RWPE2 (cell line): Measurements from ENCODE around the gene MTUS2.

Experiments
- ATAC-seq: fragments of 200-7000 bp; cut with Tn5 transposase; 3 replicates; pipeline ENCODE4 v1.9.1; 2021; ENCODE audit warnings: low read depth
- DNase-seq: peaks from one replicate; pipeline ENCODE4 v3.0.0-alpha.2; 2020; ENCODE audit warnings: low spot score
- H3K27ac ChIP-seq: fragments of 450-650 bp; 2 replicates; pipeline ENCODE4 v1.5.1; 2017; ENCODE audit warnings: mild to moderate bottlenecking; ENCODE audit not compliant: poor library complexity, severe bottlenecking
- H3K27me3 ChIP-seq: fragments of 250-450 bp; sonication (Bioruptor Pico); 2 replicates; pipeline ENCODE4 v1.5.1; 2021; ENCODE audit warnings: mild to moderate bottlenecking, moderate library complexity; ENCODE audit not compliant: insufficient read depth, poor library complexity, severe bottlenecking
- H3K36me3 ChIP-seq: fragments of 250-450 bp; sonication (Bioruptor Pico); 2 replicates; pipeline ENCODE4 v1.5.1; 2020; ENCODE audit warnings: low read depth, mild to moderate bottlenecking, moderate library complexity
- H3K4me1 ChIP-seq: fragments of 250-450 bp; sonication (Bioruptor Pico); 2 replicates; pipeline ENCODE4 v1.5.1; 2021; ENCODE audit warnings: mild to moderate bottlenecking, moderate library complexity; ENCODE audit not compliant: insufficient read depth, poor library complexity, severe bottlenecking
- H3K4me3 ChIP-seq: fragments of 250-450 bp; sonication (Bioruptor Pico); 2 replicates; pipeline ENCODE4 v1.5.1; 2021; ENCODE audit warnings: mild to moderate bottlenecking, moderate library complexity; ENCODE audit not compliant: severe bottlenecking
- H3K9me3 ChIP-seq: fragments of 250-450 bp; sonication (Bioruptor Pico); 2 replicates; pipeline ENCODE4 v1.5.1; 2021; ENCODE audit warnings: mild to moderate bottlenecking, moderate library complexity; ENCODE audit not compliant: severe bottlenecking
- CTCF ChIP-seq: fragments of 450-650 bp; IDR thresholded peaks from one replicate; pipeline ENCODE4 v1.5.1; 2017; ENCODE audit warnings: mild to moderate bottlenecking, moderate library complexity; ENCODE audit not compliant: poor library complexity, severe bottlenecking

Gene MTUS2

GRCh38 chr13:28935104-28935503, 115.0 kb downstream of the MTUS2 start:
- no peak for ATAC-seq
- no peak overlapping the region for H3K4me3 ChIP-seq
- no peaks in the 10 kb centered on the region for H3K4me1 ChIP-seq
- no peak overlapping the region for H3K27ac ChIP-seq
- DNase-seq: no peak
- H3K27me3 ChIP-seq: no peaks in the 10 kb centered on the region
- H3K36me3 ChIP-seq: no peaks in the 10 kb centered on the region
- no peaks in the 10 kb centered on the region for H3K9me3 ChIP-seq
- no peak for TF ChIP-seq CTCF

GRCh38 chr13:28942906-28943305, 122.8 kb downstream of the MTUS2 start:
- H3K27me3 ChIP-seq: peaks cover 8% of the 10 kb centered on the region
- ATAC-seq (no peak), DNase-seq (no peak)
- H3K36me3 ChIP-seq: no peaks in the 10 kb centered on the region
- no peaks in the 10 kb centered on the region for H3K4me1 ChIP-seq
- no peak overlapping the region for H3K4me3 ChIP-seq
- no peak for TF ChIP-seq CTCF
- H3K27ac ChIP-seq: no peak overlapping the region
- H3K9me3 ChIP-seq: no peaks in the 10 kb centered on the region

- H3K27ac ChIP-seq: no peak overlapping the region
- no peak for ATAC-seq
- H3K4me1 ChIP-seq: no peaks in the 10 kb centered on the region
Measured at GRCh38 chr13:28953714-28954418, 133.7 kb downstream of the MTUS2 start.

GRCh38 chr13:28954419-28954725, 134.2 kb downstream of the MTUS2 start:
- H3K27me3 ChIP-seq: peaks cover 3% of the 10 kb centered on the region
- DNase-seq (no peak), ATAC-seq (no peak)
- no peak overlapping the region for H3K4me3 ChIP-seq
- H3K9me3 ChIP-seq: no peaks in the 10 kb centered on the region
- no peaks in the 10 kb centered on the region for H3K36me3 ChIP-seq
- no peak for TF ChIP-seq CTCF
- no peaks in the 10 kb centered on the region for H3K4me1 ChIP-seq
- H3K27ac ChIP-seq: no peak overlapping the region

More at GRCh38 chr13:28953714-28954418, 133.7 kb downstream of the MTUS2 start:
- no peak for TF ChIP-seq CTCF
- Histone ChIP-seq H3K36me3 (no peaks in the 10 kb centered on the region), H3K4me3 (no peak overlapping the region), H3K27me3 (peaks cover 3% of the 10 kb centered on the region), H3K9me3 (no peaks in the 10 kb centered on the region)
- DNase-seq: no peak

GRCh38 chr13:28954810-28955209, 134.7 kb downstream of the MTUS2 start:
- Histone ChIP-seq H3K36me3 (no peaks in the 10 kb centered on the region), H3K4me3 (no peak overlapping the region), H3K4me1 (no peaks in the 10 kb centered on the region), H3K9me3 (no peaks in the 10 kb centered on the region), H3K27ac (no peak overlapping the region), H3K27me3 (peaks cover 3% of the 10 kb centered on the region)
- DNase-seq: no peak
- ATAC-seq: no peak
- TF ChIP-seq CTCF: no peak
